ENCODE measurements around the gene SLC38A11. TPM values are rescaled to one million over a fixed set of nuclear protein-coding genes. Genes with fewer than 3 reads are reported as not detected.

SLC38A11 gene
- total RNA-seq, 2 experiments from 2014 or later: not detected

- H3K27ac Mint-ChIP-seq: no peak overlapping the region
- POLR2A ChIA-PET: no interaction called here
- H3K4me1 Mint-ChIP-seq: peaks cover 5% of the 10 kb centered on the region
- ATAC-seq (ENCODE audit: low read depth) (peak; percentile 82), DNase-seq (no peak)
- H3K27me3 Mint-ChIP-seq: peaks cover 9% of the 10 kb centered on the region
- H3K36me3 Mint-ChIP-seq: no peaks in the 10 kb centered on the region
- no peak overlapping the region for H3K4me3 Mint-ChIP-seq
- no peaks in the 10 kb centered on the region for H3K9me3 Mint-ChIP-seq
These were observed 58.5 kb downstream of the SLC38A11 start for GRCh38 chr2:164896634-164897355.

DNA sequence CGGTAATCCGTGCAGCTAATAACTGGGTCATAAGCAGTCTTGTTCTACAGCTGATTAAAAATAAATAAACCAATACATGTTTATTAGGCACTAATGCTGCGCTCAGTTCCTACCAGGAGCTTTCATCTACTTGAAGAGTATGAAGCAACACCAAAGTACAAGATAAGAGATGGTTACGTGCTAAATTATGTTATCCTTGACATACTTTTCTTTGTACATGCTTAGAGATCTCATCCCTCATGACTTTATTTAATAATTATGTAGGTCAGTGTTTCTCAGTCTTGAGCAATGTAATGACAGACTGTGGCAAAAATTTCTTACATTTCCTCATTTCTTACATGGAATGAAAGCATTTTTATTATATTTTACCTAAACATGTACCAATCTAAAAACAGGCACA lies 59.1 kb downstream of the SLC38A11 start:
- no peak for DNase-seq
- no peaks in the 10 kb centered on the region for H3K36me3 Mint-ChIP-seq
- H3K27ac Mint-ChIP-seq: no peak overlapping the region
- H3K27me3 Mint-ChIP-seq: peaks cover 9% of the 10 kb centered on the region
- H3K9me3 Mint-ChIP-seq: no peaks in the 10 kb centered on the region
- no peak for ATAC-seq (ENCODE audit: low read depth)
- H3K4me3 Mint-ChIP-seq: no peak overlapping the region
- peaks cover 5% of the 10 kb centered on the region for H3K4me1 Mint-ChIP-seq
- POLR2A ChIA-PET: no interaction called here

- H3K4me3 Mint-ChIP-seq: no peak overlapping the region
- POLR2A ChIA-PET: no interaction called here
- no peak for ATAC-seq (ENCODE audit: low read depth)
- no peak overlapping the region for H3K27ac Mint-ChIP-seq
- H3K9me3 Mint-ChIP-seq: no peaks in the 10 kb centered on the region
- no peak for DNase-seq
- peaks cover 2% of the 10 kb centered on the region for H3K4me1 Mint-ChIP-seq
- peaks cover 7% of the 10 kb centered on the region for H3K27me3 Mint-ChIP-seq
- no peaks in the 10 kb centered on the region for H3K36me3 Mint-ChIP-seq
These were observed 63.9 kb downstream of the SLC38A11 start for GRCh38 chr2:164891460-164891859.

DNA sequence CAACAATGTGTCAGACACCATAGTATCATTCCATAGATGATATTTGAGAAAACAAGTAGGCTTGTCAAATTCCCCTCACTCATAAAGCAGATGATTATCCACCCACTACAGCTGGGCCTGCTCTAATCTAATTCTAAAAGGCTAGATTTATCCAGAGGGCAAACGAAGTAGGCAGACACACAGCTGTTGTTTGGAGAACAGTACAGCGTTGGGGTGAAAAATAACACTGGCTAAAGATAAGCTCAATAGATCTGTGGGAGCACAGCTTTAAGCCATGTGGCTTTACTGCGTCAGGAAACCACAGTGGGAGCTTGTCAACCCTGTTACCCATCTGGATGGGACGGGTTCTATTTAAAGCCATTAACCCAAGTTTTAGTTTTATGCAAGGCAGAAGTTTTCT lies 64.8 kb downstream of the SLC38A11 start:
- Mint-ChIP-seq H3K9me3 (no peaks in the 10 kb centered on the region), H3K4me1 (no peaks in the 10 kb centered on the region), H3K4me3 (no peak overlapping the region), H3K27me3 (peaks cover 7% of the 10 kb centered on the region), H3K36me3 (no peaks in the 10 kb centered on the region), H3K27ac (no peak overlapping the region)
- no peak for DNase-seq
- no peak for ATAC-seq (ENCODE audit: low read depth)
- POLR2A ChIA-PET: no interaction called here

- peaks cover 7% of the 10 kb centered on the region for H3K27me3 Mint-ChIP-seq
- POLR2A ChIA-PET: no interaction called here
These were observed 66.7 kb downstream of the SLC38A11 start for GRCh38 chr2:164888592-164888991.

GRCh38 chr2:164887434-164888144 lies 67.7 kb downstream of the SLC38A11 start:
- no peaks in the 10 kb centered on the region for H3K9me3 Mint-ChIP-seq
- peaks cover 7% of the 10 kb centered on the region for H3K27me3 Mint-ChIP-seq
- DNase-seq (no peak), ATAC-seq (ENCODE audit: low read depth) (no peak)
- POLR2A ChIA-PET: no interaction called here
- no peaks in the 10 kb centered on the region for H3K36me3 Mint-ChIP-seq
- no peaks in the 10 kb centered on the region for H3K4me1 Mint-ChIP-seq
- no peak overlapping the region for H3K4me3 Mint-ChIP-seq
- no peak overlapping the region for H3K27ac Mint-ChIP-seq

More at GRCh38 chr2:164888592-164888991, 66.7 kb downstream of the SLC38A11 start:
- DNase-seq (no peak), ATAC-seq (ENCODE audit: low read depth) (no peak)
- Mint-ChIP-seq H3K4me1 (no peaks in the 10 kb centered on the region), H3K4me3 (no peak overlapping the region), H3K27ac (no peak overlapping the region), H3K36me3 (no peaks in the 10 kb centered on the region), H3K9me3 (no peaks in the 10 kb centered on the region)

- Mint-ChIP-seq H3K9me3 (no peaks in the 10 kb centered on the region), H3K36me3 (no peaks in the 10 kb centered on the region), H3K4me1 (no peaks in the 10 kb centered on the region), H3K27ac (no peak overlapping the region), H3K4me3 (no peak overlapping the region), H3K27me3 (peaks cover 2% of the 10 kb centered on the region)
- no peak for DNase-seq
- POLR2A ChIA-PET: no interaction called here
- ATAC-seq (ENCODE audit: low read depth): no peak
These were observed 73.0 kb downstream of the SLC38A11 start for GRCh38 chr2:164882276-164882675.

- Mint-ChIP-seq H3K9me3 (no peaks in the 10 kb centered on the region), H3K27me3 (peaks cover 2% of the 10 kb centered on the region), H3K4me3 (no peak overlapping the region), H3K27ac (no peak overlapping the region), H3K36me3 (no peaks in the 10 kb centered on the region), H3K4me1 (no peaks in the 10 kb centered on the region)
- POLR2A ChIA-PET: no interaction called here
- DNase-seq (no peak), ATAC-seq (ENCODE audit: low read depth) (no peak)
These were observed 73.8 kb downstream of the SLC38A11 start for GRCh38 chr2:164881524-164881923.

DNA sequence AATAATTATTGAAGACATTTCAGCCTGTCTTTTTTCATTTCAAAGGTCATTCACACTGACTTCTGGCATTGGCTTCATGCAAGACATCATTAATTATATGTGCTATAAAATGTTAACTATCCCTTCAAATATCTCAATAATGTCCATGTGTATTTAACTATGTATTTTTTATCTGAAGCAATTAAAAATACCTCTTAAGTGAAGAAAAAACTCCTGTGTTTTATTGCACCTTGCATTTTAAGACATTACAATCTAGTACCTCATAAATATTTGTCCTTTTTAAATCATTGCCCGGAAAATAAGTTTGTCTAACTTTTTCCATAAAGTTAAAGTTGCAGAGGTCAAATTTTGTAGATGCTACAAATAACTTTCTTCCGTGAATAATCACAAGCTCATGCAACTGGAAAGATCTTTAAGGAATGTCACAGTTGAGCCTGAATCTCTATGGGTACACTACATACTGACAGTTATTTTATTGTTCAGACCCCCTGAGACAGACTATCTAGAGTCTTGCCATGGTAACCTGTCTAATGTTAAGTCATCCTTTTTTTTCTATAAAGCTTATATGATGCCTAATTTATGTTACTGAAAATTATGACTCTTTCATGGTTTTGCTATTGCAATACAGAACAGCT lies 75.3 kb downstream of the SLC38A11 start:
- Mint-ChIP-seq H3K4me3 (no peak overlapping the region), H3K36me3 (no peaks in the 10 kb centered on the region), H3K4me1 (no peaks in the 10 kb centered on the region), H3K9me3 (no peaks in the 10 kb centered on the region), H3K27me3 (peaks cover 2% of the 10 kb centered on the region), H3K27ac (no peak overlapping the region)
- POLR2A ChIA-PET: no interaction called here
- ATAC-seq (ENCODE audit: low read depth): no peak
- DNase-seq: no peak

DNA sequence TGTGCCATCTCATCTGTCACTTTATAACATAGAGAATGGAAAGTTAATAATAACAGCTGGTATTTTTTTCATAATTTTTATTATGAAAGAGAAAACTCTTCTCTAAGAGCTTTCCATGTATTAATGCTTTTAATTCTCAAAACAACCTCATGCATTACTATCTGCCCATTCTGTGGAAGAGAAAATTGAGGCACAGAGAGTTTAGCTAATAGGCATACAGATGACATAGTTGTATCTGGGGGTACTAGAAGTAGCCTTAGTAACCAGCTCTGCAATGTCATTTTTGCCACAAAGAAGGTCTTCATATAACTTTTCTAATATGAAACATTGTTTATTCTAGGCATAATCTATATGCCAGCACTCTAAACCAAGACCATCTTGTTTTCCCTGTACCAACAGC lies 77.4 kb downstream of the SLC38A11 start:
- POLR2A ChIA-PET: no interaction called here
- H3K27ac Mint-ChIP-seq: no peak overlapping the region
- ATAC-seq (ENCODE audit: low read depth): no peak
- no peak overlapping the region for H3K4me3 Mint-ChIP-seq
- H3K36me3 Mint-ChIP-seq: no peaks in the 10 kb centered on the region
- H3K4me1 Mint-ChIP-seq: no peaks in the 10 kb centered on the region
- H3K27me3 Mint-ChIP-seq: peaks cover 2% of the 10 kb centered on the region
- DNase-seq: no peak
- no peaks in the 10 kb centered on the region for H3K9me3 Mint-ChIP-seq

- ATAC-seq (ENCODE audit: low read depth) (no peak), DNase-seq (no peak)
- Mint-ChIP-seq H3K36me3 (no peaks in the 10 kb centered on the region), H3K27ac (no peak overlapping the region), H3K4me3 (no peak overlapping the region), H3K4me1 (no peaks in the 10 kb centered on the region), H3K27me3 (peaks cover 2% of the 10 kb centered on the region), H3K9me3 (no peaks in the 10 kb centered on the region)
- POLR2A ChIA-PET: no interaction called here
These were observed 78.2 kb downstream of the SLC38A11 start for GRCh38 chr2:164877169-164877568.

GRCh38 chr2:164875334-164876205 lies 79.8 kb downstream of the SLC38A11 start:
- Mint-ChIP-seq H3K36me3 (no peaks in the 10 kb centered on the region), H3K4me1 (no peaks in the 10 kb centered on the region), H3K4me3 (no peak overlapping the region), H3K9me3 (no peaks in the 10 kb centered on the region), H3K27ac (no peak overlapping the region), H3K27me3 (peaks cover 2% of the 10 kb centered on the region)
- ATAC-seq (ENCODE audit: low read depth) (no peak), DNase-seq (no peak)
- POLR2A ChIA-PET: no interaction called here

DNA sequence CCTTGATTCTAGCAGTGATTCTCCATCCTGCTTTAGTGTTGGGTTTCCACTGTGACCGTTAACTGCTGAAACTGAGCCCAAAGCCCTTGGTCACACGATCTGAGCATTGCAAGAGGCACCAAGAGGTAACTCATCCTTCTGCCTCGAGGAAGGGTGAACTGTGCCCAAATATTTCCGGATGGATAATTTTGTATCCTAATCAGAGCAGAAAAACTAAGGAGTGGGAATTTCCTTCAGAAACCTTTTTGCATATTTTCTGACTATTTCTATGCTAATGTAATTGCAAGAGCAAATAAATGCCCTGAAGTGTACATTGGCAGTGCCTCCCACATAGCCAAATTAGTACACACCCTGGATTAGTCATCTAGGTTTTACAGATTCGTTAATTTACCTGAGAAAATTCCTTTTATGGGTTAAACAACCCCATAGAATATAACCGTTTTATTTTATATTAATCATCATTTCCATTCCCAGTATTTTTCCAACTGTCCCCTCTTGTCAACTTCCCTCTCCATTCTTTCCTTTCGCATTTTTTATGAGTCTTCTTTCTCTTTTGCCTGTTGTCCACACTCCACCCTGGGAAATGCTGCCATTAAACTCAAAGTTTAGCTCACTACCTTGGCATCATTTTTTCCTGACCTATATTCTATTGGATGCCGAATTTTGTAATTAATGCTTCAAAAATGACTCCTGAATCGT lies 82.0 kb downstream of the SLC38A11 start:
- Mint-ChIP-seq H3K27me3 (peaks cover 2% of the 10 kb centered on the region), H3K9me3 (no peaks in the 10 kb centered on the region), H3K36me3 (no peaks in the 10 kb centered on the region), H3K4me1 (no peaks in the 10 kb centered on the region), H3K4me3 (no peak overlapping the region), H3K27ac (no peak overlapping the region)
- no peak for DNase-seq
- POLR2A ChIA-PET: no interaction called here
- no peak for ATAC-seq (ENCODE audit: low read depth)
